GM13976 (cell line): ENCODE measurements around the gene TSSK3.

Source experiments
- DNase-seq: peaks from one replicate; pipeline ENCODE4 v3.0.0; 2012; ENCODE audit warnings: low spot score
- in situ Hi-C: fragments of 300-500 bp; cut with MboI; formaldehyde crosslinking; loops from one replicate; pipeline ENCODE4 v1.12.0; 2022; ENCODE audit warnings: low sequenced_read_pairs, mixed read lengths, inconsistent platforms; ENCODE audit not compliant: unreplicated experiment
- TF ChIP-seq, protein P1 (sequence below): IDR thresholded peaks from 2 replicates; pipeline ENCODE4 v1.5.1; 2012; ENCODE audit warnings: borderline replicate concordance, mild to moderate bottlenecking; ENCODE audit not compliant: insufficient read depth; ENCODE audit errors: extremely low read depth, missing control alignments, control extremely low read depth

The TSSK3 gene

GRCh38 chr1:32335535-32335789 is 26.9 kb upstream of the TSSK3 start:
- in situ Hi-C loops: no loop called here
- TF ChIP-seq, protein P1, sequence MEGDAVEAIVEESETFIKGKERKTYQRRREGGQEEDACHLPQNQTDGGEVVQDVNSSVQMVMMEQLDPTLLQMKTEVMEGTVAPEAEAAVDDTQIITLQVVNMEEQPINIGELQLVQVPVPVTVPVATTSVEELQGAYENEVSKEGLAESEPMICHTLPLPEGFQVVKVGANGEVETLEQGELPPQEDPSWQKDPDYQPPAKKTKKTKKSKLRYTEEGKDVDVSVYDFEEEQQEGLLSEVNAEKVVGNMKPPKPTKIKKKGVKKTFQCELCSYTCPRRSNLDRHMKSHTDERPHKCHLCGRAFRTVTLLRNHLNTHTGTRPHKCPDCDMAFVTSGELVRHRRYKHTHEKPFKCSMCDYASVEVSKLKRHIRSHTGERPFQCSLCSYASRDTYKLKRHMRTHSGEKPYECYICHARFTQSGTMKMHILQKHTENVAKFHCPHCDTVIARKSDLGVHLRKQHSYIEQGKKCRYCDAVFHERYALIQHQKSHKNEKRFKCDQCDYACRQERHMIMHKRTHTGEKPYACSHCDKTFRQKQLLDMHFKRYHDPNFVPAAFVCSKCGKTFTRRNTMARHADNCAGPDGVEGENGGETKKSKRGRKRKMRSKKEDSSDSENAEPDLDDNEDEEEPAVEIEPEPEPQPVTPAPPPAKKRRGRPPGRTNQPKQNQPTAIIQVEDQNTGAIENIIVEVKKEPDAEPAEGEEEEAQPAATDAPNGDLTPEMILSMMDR: peak; percentile 12
- DNase-seq: no peak

- DNase-seq: peak; percentile 90
- TF ChIP-seq, protein P1: no peak
- in situ Hi-C loops: no loop called here
Measured at GRCh38 chr1:32335790-32336590, 26.3 kb upstream of the TSSK3 start, which contains the start of gene MARCKSL1. MARCKSL1 (minus strand) TSS chr1:32336233; CDS start chr1:32336033, 200 bp downstream.

DNA sequence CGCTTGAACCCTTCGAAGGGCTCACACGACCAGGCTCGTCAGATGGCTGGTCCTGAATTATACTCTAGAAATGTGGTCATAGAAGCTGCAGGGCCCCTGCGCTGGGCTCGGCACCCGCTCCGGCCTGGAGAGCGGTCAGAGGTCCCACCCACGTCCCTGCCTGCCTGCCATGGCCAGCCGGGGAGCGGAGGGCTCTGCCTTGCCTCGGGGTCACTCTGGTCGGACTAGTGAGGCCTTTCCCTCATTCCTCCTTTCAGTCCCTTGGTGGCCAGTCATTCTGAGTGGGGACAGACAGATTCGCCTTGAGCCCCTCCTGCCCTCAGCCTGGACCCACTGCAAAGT is 25.8 kb upstream of the TSSK3 start:
- no peak for DNase-seq
- in situ Hi-C loops: no loop called here
- TF ChIP-seq, protein P1: no peak

DNA sequence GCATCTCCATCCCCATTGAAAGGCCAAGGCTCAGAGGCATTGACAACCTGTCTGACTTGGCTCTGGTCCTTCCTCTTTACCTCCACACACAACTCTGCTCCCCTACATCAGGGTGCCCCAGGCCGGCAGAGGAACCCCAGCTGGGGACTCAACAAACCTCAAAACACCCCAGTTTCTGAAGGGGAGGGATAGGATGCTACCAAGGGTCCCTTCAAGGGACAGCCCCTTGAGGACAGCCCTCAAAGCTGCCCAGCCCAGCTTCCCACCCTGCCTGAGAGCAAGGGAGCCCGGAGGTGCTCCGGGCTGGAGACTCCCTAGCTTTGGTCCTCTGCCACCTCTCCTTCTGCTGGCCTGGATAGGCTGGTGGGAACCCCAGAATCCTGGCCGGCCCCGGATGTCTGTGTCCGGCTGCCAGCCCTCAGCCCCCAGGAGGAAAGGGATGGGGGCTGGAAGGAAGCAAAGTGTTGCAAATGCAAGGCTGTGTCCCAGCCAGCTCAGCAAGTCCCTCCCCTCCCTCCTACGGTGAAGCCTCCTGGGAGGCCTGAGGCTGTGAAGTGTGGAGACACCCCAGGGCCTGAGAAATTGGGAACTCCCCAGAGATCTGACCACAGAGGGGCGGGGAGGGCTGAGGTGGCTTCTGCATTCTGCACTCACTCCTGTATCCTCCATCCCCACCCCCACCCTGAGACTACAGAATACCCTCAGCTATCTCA is 25.2 kb upstream of the TSSK3 start:
- in situ Hi-C loops: no loop called here
- TF ChIP-seq, protein P1: no peak
- peak; percentile 86 for DNase-seq

GRCh38 chr1:32337855-32338636 is 24.3 kb upstream of the TSSK3 start:
- TF ChIP-seq, protein P1: no peak
- no peak for DNase-seq
- in situ Hi-C loops: no loop called here

DNA sequence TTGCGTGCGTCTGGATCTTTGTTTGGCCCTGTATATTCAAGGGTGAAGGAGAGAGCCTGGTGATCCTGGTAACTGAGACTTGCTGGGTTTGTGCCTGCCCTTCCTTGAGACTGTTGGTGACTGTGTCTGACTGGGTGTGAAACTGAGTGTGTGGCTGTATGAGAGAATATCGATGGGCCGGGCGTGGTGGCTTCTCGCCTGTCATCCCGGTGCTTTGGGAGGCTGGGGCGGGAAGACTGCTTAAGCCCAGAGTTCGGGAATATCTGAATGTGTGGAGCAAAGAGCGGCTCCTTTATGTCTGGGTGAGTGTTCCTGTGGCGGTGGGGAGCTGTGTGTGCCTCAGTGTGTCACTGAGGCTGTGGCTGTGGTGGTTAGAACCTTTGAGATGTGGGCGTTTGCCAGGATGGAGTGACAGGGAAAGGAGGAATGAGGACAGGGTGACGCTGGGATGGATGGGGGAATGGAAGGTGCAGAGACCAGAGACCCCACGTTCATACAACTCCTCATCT is 23.6 kb upstream of the TSSK3 start:
- in situ Hi-C loops: no loop called here
- TF ChIP-seq, protein P1: no peak
- no peak for DNase-seq
